Fibroblast of villous mesenchyme (primary cell): ENCODE data around the gene RPS10. TPM values are rescaled to one million over a fixed set of nuclear protein-coding genes. Genes with fewer than 3 reads are reported as not detected.

Experiments used
- DNase-seq: peaks from one replicate; pipeline ENCODE4 v3.0.0-alpha.2; 2010; ENCODE audit warnings: low read depth
- H3K4me3 ChIP-seq: 2 replicates; pipeline ENCODE4 v1.5.1; 2011; ENCODE audit warnings: low read depth, mild to moderate bottlenecking, low read length
- CTCF ChIP-seq: IDR thresholded peaks from 2 replicates; pipeline ENCODE4 v1.5.1; 2012; ENCODE audit warnings: low read depth, mild to moderate bottlenecking, low read length; ENCODE audit not compliant: insufficient read depth
- total RNA-seq: library from RNA; depleted of rRNA; stranded (reverse); fragments of >200 nt; gene quantifications from 2 replicates; pipeline ENCODE4 v1.2.3, GENCODE V29; 2012

Gene RPS10
- total RNA-seq, 1 donor, result 1,946 TPM

GRCh38 chr6:34462010-34462409 lies 36.1 kb upstream of the RPS10 start:
- no peak for DNase-seq
- H3K4me3 ChIP-seq, result no peak overlapping the region
- TF ChIP-seq CTCF, result no peak

GRCh38 chr6:34460796-34461507 lies 35.1 kb upstream of the RPS10 start:
- DNase-seq, result no peak
- no peak for TF ChIP-seq CTCF

GRCh38 chr6:34459899-34460593 lies 34.2 kb upstream of the RPS10 start:
- no peak overlapping the region for H3K4me3 ChIP-seq
- TF ChIP-seq CTCF, result peak; percentile 70
- DNase-seq, result peak; percentile 61

More at GRCh38 chr6:34460796-34461507, 35.1 kb upstream of the RPS10 start:
- H3K4me3 ChIP-seq, result no peak overlapping the region

GRCh38 chr6:34457742-34458735 lies 32.2 kb upstream of the RPS10 start:
- TF ChIP-seq CTCF, result no peak
- DNase-seq, result no peak
- no peak overlapping the region for H3K4me3 ChIP-seq

- TF ChIP-seq CTCF, result no peak
- no peak for DNase-seq
- H3K4me3 ChIP-seq, result no peak overlapping the region
Observed at GRCh38 chr6:34457382-34457741, 31.5 kb upstream of the RPS10 start.

GRCh38 chr6:34455831-34456230 lies 30.0 kb upstream of the RPS10 start:
- no peak for DNase-seq
- no peak overlapping the region for H3K4me3 ChIP-seq
- no peak for TF ChIP-seq CTCF
